GM12875 (cell line): ENCODE results near the gene CP.

ENCODE experiments used
- H3K4me3 ChIP-seq: one replicate; pipeline ENCODE4 v1.5.1; 2011; ENCODE audit warnings: low read depth, low read length, control low read depth
- CTCF ChIP-seq: IDR thresholded peaks from 2 replicates; pipeline ENCODE4 v1.5.1; 2011; ENCODE audit warnings: low read depth, mild to moderate bottlenecking, control low read depth, inconsistent platforms, low read length, moderate library complexity, borderline replicate concordance; ENCODE audit not compliant: insufficient read depth

CP gene

GRCh38 chr3:149221783-149222517 is at the start of gene CP:
TSS of gene CP (minus strand) at chr3:149221829. CDS start at chr3:149221792, 37 bp downstream.
- no peak within 1 kb of the TSS for H3K4me3 ChIP-seq
- TF ChIP-seq CTCF = no peak

DNA sequence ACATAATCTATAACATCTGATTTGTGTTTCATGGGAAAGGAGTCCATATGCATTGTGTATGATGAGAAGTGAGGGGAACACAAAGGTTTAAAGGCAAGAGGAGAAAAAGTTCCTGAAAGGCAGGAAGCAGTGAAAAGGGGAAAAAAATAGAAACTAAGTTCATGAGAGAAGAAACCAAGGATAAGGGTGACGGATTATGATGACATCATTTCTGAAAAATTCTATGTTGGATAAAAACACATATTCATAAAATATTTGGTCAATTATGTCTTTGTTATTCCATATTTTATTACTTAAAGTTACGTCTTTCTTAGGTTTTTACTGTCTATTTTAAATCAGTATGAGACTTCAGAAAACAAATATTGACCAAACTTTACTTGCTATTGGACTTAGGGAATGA is 48.6 kb upstream of the CP start:
- no peak overlapping the region for H3K4me3 ChIP-seq
- no peak for TF ChIP-seq CTCF

GRCh38 chr3:149269687-149270086 is 48.1 kb upstream of the CP start:
- H3K4me3 ChIP-seq = no peak overlapping the region
- TF ChIP-seq CTCF = no peak

- no peak overlapping the region for H3K4me3 ChIP-seq
- TF ChIP-seq CTCF = no peak
These were observed 45.9 kb upstream of the CP start for GRCh38 chr3:149267565-149267964.

DNA sequence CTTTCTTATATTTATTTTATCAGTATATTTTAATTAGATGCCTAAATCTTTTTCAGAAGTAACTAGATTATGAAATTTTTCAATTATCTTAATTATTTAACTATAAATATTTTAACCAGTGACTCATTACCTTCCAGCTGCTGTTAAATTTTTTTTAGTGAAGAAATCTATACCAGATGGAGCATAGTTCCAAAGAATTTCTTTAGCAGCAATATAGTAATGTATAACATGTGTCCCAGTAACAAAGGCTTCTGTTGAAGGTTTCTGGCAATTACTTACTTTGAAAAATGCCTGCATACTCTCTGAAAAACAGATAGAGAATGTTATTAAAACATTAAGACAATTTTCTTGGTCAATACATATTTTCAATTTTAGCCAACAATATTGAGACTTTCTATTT is 45.1 kb upstream of the CP start:
- H3K4me3 ChIP-seq = no peak overlapping the region
- no peak for TF ChIP-seq CTCF

- TF ChIP-seq CTCF = no peak
- H3K4me3 ChIP-seq = no peak overlapping the region
These were observed 42.2 kb upstream of the CP start for GRCh38 chr3:149263856-149264255.

GRCh38 chr3:149258714-149259113 is 37.1 kb upstream of the CP start:
- H3K4me3 ChIP-seq = no peak overlapping the region
- no peak for TF ChIP-seq CTCF
